SU-DHL-6 (cell line): ENCODE measurements around the gene THAP11.

Experiments
- CTCF ChIP-seq: fragments of 200-600 bp; sonication (generic); IDR thresholded peaks from one replicate; pipeline ENCODE4 v1.5.1; 2017; ENCODE audit warnings: antibody characterized with exemption, mild to moderate bottlenecking, low read length, moderate library complexity; ENCODE audit not compliant: insufficient read depth, poor library complexity, severe bottlenecking
- EZH2phosphoT487 ChIP-seq: fragments of 200-600 bp; sonication (generic), shearing (Covaris generic); conservative IDR thresholded peaks from 2 replicates; pipeline ENCODE4 v1.6.1; 2018; ENCODE audit warnings: mild to moderate bottlenecking, antibody characterized with exemption, low read length, moderate library complexity, mixed read lengths

- TF ChIP-seq CTCF: no peak
- TF ChIP-seq EZH2phosphoT487: no peak
Measured at GRCh38 chr16:67825119-67825518, 17.0 kb upstream of the THAP11 start.
